ENCODE results near the gene PKP4. TPM values are rescaled to one million over a fixed set of nuclear protein-coding genes. Genes with fewer than 3 reads are reported as not detected.
A peak's percentile ranks its signal among the peaks of the same experiment; 100 is the strongest.

Gene PKP4
- total RNA-seq, 1 donor from 2014 or later = 119 TPM

- Mint-ChIP-seq H3K36me3 (ENCODE audit: unreplicated experiment) (peaks cover 15% of the 10 kb centered on the region), H3K4me1 (ENCODE audit: unreplicated experiment) (peaks cover 4% of the 10 kb centered on the region), H3K4me3 (ENCODE audit: unreplicated experiment) (no peak overlapping the region), H3K9me3 (ENCODE audit: unreplicated experiment) (no peaks in the 10 kb centered on the region), H3K27ac (ENCODE audit: unreplicated experiment) (no peak overlapping the region), H3K27me3 (ENCODE audit: unreplicated experiment) (peaks cover 10% of the 10 kb centered on the region)
- no peak for DNase-seq (ENCODE audit: extremely low spot score, unreplicated experiment)
- TF ChIP-seq CTCF (IDR thresholded peaks at IDR 0.05) = no peak
Measured at GRCh38 chr2:158685646-158686045, 228.9 kb downstream of the PKP4 start.

- H3K4me1 Mint-ChIP-seq (ENCODE audit: unreplicated experiment) = peaks cover 4% of the 10 kb centered on the region
- no peak for TF ChIP-seq CTCF (IDR thresholded peaks at IDR 0.05)
Measured at GRCh38 chr2:158686210-158686691, 229.5 kb downstream of the PKP4 start.

GRCh38 chr2:158687315-158687714, 230.6 kb downstream of the PKP4 start:
- TF ChIP-seq CTCF (IDR thresholded peaks at IDR 0.05) = no peak
- Mint-ChIP-seq H3K4me1 (ENCODE audit: unreplicated experiment) (peaks cover 4% of the 10 kb centered on the region), H3K9me3 (ENCODE audit: unreplicated experiment) (no peaks in the 10 kb centered on the region), H3K36me3 (ENCODE audit: unreplicated experiment) (peaks cover 2% of the 10 kb centered on the region), H3K27ac (ENCODE audit: unreplicated experiment) (no peak overlapping the region), H3K27me3 (ENCODE audit: unreplicated experiment) (peaks cover 10% of the 10 kb centered on the region), H3K4me3 (ENCODE audit: unreplicated experiment) (no peak overlapping the region)
- no peak for DNase-seq (ENCODE audit: extremely low spot score, unreplicated experiment)

More at GRCh38 chr2:158686210-158686691, 229.5 kb downstream of the PKP4 start:
- peak; percentile 30 for DNase-seq (ENCODE audit: extremely low spot score, unreplicated experiment)
- no peak overlapping the region for H3K27ac Mint-ChIP-seq (ENCODE audit: unreplicated experiment)
- no peaks in the 10 kb centered on the region for H3K9me3 Mint-ChIP-seq (ENCODE audit: unreplicated experiment)
- H3K4me3 Mint-ChIP-seq (ENCODE audit: unreplicated experiment) = no peak overlapping the region
- H3K27me3 Mint-ChIP-seq (ENCODE audit: unreplicated experiment) = peaks cover 10% of the 10 kb centered on the region
- H3K36me3 Mint-ChIP-seq (ENCODE audit: unreplicated experiment) = peaks cover 9% of the 10 kb centered on the region

GRCh38 chr2:158688721-158689120, 232.0 kb downstream of the PKP4 start:
- no peak overlapping the region for H3K27ac Mint-ChIP-seq (ENCODE audit: unreplicated experiment)
- TF ChIP-seq CTCF (IDR thresholded peaks at IDR 0.05) = no peak
- DNase-seq (ENCODE audit: extremely low spot score, unreplicated experiment) = no peak
- H3K4me3 Mint-ChIP-seq (ENCODE audit: unreplicated experiment) = no peak overlapping the region
- peaks cover 4% of the 10 kb centered on the region for H3K4me1 Mint-ChIP-seq (ENCODE audit: unreplicated experiment)
- H3K36me3 Mint-ChIP-seq (ENCODE audit: unreplicated experiment) = no peaks in the 10 kb centered on the region
- peaks cover 10% of the 10 kb centered on the region for H3K27me3 Mint-ChIP-seq (ENCODE audit: unreplicated experiment)
- H3K9me3 Mint-ChIP-seq (ENCODE audit: unreplicated experiment) = no peaks in the 10 kb centered on the region

GRCh38 chr2:158689391-158689790, 232.6 kb downstream of the PKP4 start:
- no peak for TF ChIP-seq CTCF (IDR thresholded peaks at IDR 0.05)
- no peak overlapping the region for H3K4me3 Mint-ChIP-seq (ENCODE audit: unreplicated experiment)
- peaks cover 10% of the 10 kb centered on the region for H3K27me3 Mint-ChIP-seq (ENCODE audit: unreplicated experiment)
- no peak for DNase-seq (ENCODE audit: extremely low spot score, unreplicated experiment)
- H3K4me1 Mint-ChIP-seq (ENCODE audit: unreplicated experiment) = peaks cover 4% of the 10 kb centered on the region
- H3K36me3 Mint-ChIP-seq (ENCODE audit: unreplicated experiment) = no peaks in the 10 kb centered on the region
- H3K27ac Mint-ChIP-seq (ENCODE audit: unreplicated experiment) = no peak overlapping the region
- H3K9me3 Mint-ChIP-seq (ENCODE audit: unreplicated experiment) = no peaks in the 10 kb centered on the region

Data from osteocyte (in vitro differentiated cells).